GM12875 (cell line): ENCODE measurements around the gene KCNH6.

Source experiments
- H3K4me3 ChIP-seq: one replicate; pipeline ENCODE4 v1.5.1; 2011; ENCODE audit warnings: low read depth, low read length, control low read depth
- CTCF ChIP-seq: IDR thresholded peaks from 2 replicates; pipeline ENCODE4 v1.5.1; 2011; ENCODE audit warnings: low read depth, mild to moderate bottlenecking, control low read depth, inconsistent platforms, low read length, moderate library complexity, borderline replicate concordance; ENCODE audit not compliant: insufficient read depth

KCNH6 gene

GRCh38 chr17:63535640-63536039, 12.5 kb downstream of the KCNH6 start:
- no peak overlapping the region for H3K4me3 ChIP-seq
- TF ChIP-seq CTCF = no peak

GRCh38 chr17:63537001-63537400, 13.8 kb downstream of the KCNH6 start:
- H3K4me3 ChIP-seq = no peak overlapping the region
- TF ChIP-seq CTCF = no peak

DNA sequence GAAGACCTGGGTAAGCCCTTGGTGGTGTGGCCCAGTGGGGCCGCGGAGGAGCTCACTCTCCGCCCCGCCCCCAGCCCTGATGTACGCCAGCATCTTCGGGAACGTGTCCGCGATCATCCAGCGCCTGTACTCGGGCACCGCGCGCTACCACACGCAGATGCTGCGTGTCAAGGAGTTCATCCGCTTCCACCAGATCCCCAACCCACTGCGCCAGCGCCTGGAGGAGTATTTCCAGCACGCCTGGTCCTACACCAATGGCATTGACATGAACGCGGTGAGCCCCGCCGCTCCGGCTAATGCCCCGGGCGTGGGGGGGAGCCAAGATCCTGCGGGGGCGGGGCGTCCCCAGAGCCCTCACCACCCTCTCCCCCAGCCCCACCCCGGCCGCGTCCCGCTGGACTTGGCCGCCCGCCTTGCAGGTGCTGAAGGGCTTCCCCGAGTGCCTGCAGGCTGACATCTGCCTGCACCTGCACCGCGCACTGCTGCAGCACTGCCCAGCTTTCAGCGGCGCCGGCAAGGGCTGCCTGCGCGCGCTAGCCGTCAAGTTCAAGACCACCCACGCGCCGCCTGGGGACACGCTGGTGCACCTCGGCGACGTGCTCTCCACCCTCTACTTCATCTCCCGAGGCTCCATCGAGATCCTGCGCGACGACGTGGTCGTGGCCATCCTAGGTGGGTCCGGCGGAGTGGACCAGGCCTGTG, 15.0 kb downstream of the KCNH6 start:
- no peak for TF ChIP-seq CTCF
- no peak overlapping the region for H3K4me3 ChIP-seq

DNA sequence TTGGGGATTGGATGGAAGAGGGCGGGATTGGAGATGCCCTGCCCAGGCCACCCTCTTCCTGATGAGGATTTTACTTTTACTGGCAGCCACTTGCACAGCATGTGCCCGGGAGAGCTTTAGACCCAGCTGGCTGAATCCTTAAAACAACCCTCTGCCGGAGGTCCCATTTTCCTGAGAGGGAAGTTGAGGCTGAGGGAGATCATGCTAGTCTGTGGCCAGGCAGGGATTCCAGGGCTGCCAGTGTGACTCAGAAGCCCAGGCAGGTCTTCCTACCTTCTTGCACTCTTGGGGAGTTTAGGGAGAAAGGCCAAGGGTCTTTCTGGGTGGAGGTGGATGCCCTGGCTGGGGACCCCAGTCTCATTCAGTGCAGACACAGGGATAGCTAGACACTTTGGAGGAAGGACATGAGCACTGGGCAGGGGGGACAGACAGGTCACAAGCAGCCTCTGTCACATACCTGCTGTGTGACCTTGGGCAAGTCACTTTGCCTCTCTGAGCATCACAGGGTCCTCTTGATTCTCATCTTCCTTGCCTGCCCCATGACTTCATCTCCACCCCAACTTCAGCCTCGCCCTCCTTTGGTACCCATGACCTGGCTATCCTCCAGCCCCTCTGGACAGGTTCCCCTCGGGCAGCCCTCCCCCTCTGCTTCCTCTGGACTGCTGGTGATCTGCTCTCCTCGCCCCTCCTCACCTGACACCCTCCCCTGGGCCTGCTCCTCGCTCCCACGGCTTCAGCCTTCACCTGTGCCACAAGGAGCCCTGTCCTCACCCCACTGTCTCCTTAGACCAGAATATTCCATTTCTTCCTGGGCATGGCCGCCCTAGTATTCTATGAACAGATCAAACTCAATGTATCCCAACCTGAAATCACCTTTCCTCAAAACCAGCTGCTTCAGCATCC, 15.8 kb downstream of the KCNH6 start:
- no peak for TF ChIP-seq CTCF
- no peak overlapping the region for H3K4me3 ChIP-seq

GRCh38 chr17:63540590-63540989, 17.4 kb downstream of the KCNH6 start:
- TF ChIP-seq CTCF = no peak
- H3K4me3 ChIP-seq = no peak overlapping the region

DNA sequence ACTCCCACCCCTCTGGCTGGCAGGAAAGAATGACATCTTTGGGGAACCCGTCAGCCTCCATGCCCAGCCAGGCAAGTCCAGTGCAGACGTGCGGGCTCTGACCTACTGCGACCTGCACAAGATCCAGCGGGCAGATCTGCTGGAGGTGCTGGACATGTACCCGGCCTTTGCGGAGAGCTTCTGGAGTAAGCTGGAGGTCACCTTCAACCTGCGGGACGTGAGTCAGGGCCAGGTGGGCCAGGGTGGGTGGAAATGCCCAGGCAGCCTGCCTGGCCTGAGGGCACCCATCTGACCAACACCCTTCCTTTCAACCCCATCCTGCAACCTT, 19.0 kb downstream of the KCNH6 start:
- H3K4me3 ChIP-seq = no peak overlapping the region
- no peak for TF ChIP-seq CTCF
